HepG2 (cell line): ENCODE measurements around the gene APEX1. TPM values are rescaled to one million over a fixed set of nuclear protein-coding genes. Genes with fewer than 3 reads are reported as not detected.

Experiments
- CCDC6 ChIP-seq: sonication (generic); formaldehyde crosslinking; IDR thresholded peaks from 2 replicates; pipeline ENCODE4 v1.8.1; 2022; ENCODE audit warnings: mild to moderate bottlenecking, missing genetic modification reagents, moderate library complexity
- FIP1L1 ChIP-seq: fragments of 200-400 bp; formaldehyde crosslinking; IDR thresholded peaks from 2 replicates; pipeline ENCODE4 v1.6.1; 2018; ENCODE audit warnings: low read depth, mild to moderate bottlenecking, low read length, moderate library complexity, borderline replicate concordance; ENCODE audit not compliant: insufficient read depth
- FOXC1 ChIP-seq: sonication (generic); formaldehyde crosslinking; IDR thresholded peaks from 2 replicates; pipeline ENCODE4 v1.8.0; 2022; ENCODE audit warnings: mild to moderate bottlenecking, missing genetic modification reagents, borderline replicate concordance
- HNRNPL ChIP-seq: fragments of 200-400 bp; formaldehyde crosslinking; IDR thresholded peaks from 2 replicates; pipeline ENCODE4 v1.6.1; 2017; ENCODE audit warnings: mild to moderate bottlenecking, low read depth, low read length
- KDM2A ChIP-seq: sonication (generic); formaldehyde crosslinking; IDR thresholded peaks from 2 replicates; pipeline ENCODE4 v1.4.0; 2020; ENCODE audit warnings: low read depth, missing genetic modification reagents, borderline replicate concordance
- PITX1 ChIP-seq: sonication (generic); formaldehyde crosslinking; IDR thresholded peaks from 2 replicates; pipeline ENCODE4 v1.5.1; 2020; ENCODE audit warnings: mild to moderate bottlenecking, missing genetic modification reagents
- RARA ChIP-seq: IDR thresholded peaks from 2 replicates; pipeline ENCODE4 v1.6.1; 2016; ENCODE audit warnings: missing genetic modification reagents, missing compliant biosample characterization
- SNAI1 ChIP-seq: sonication (generic); formaldehyde crosslinking; IDR thresholded peaks from 2 replicates; pipeline ENCODE4 v1.5.0; 2020; ENCODE audit warnings: mild to moderate bottlenecking, missing genetic modification reagents, borderline replicate concordance
- SP1 ChIP-seq, 2 experiments: fragments of 450-650 bp in 1 of 2; sonication (generic) in 1 of 2; formaldehyde crosslinking in 1 of 2; IDR thresholded peaks; 2 replicates each; pipeline versions ENCODE4 v1.4.0 to v1.6.1; 2016 to 2020; ENCODE audit warnings: missing genetic modification reagents in 1 of 2
- SRSF4 ChIP-seq: fragments of 200-400 bp; formaldehyde crosslinking; IDR thresholded peaks from one replicate; pipeline ENCODE4 v1.6.1; 2018; ENCODE audit warnings: mild to moderate bottlenecking, low read depth, low read length, moderate library complexity; ENCODE audit not compliant: poor library complexity, severe bottlenecking
- U2AF2 ChIP-seq: fragments of 200-400 bp; formaldehyde crosslinking; IDR thresholded peaks from 2 replicates; pipeline ENCODE4 v1.6.1; 2017; ENCODE audit warnings: low read depth, mild to moderate bottlenecking, low read length
- ZBTB1 ChIP-seq: sonication (generic); formaldehyde crosslinking; IDR thresholded peaks from 2 replicates; pipeline ENCODE4 v1.4.0; 2020; ENCODE audit warnings: missing genetic modification reagents, borderline replicate concordance
- ZBTB38 ChIP-seq: sonication (generic); formaldehyde crosslinking; IDR thresholded peaks from 2 replicates; pipeline ENCODE4 v1.5.1; 2020; ENCODE audit warnings: mild to moderate bottlenecking, missing genetic modification reagents
- ZNF260 ChIP-seq: sonication (generic); formaldehyde crosslinking; IDR thresholded peaks from 2 replicates; pipeline ENCODE4 v1.4.0; 2020; ENCODE audit warnings: missing genetic modification reagents, low read depth, mild to moderate bottlenecking, borderline replicate concordance
- ZNF709 ChIP-seq: sonication (generic); formaldehyde crosslinking; IDR thresholded peaks from 2 replicates; pipeline ENCODE4 v1.5.0; 2020; ENCODE audit warnings: mild to moderate bottlenecking, missing genetic modification reagents
- ZNF776 ChIP-seq: sonication (generic); formaldehyde crosslinking; IDR thresholded peaks from 2 replicates; pipeline ENCODE4 v1.4.0; 2020; ENCODE audit warnings: mild to moderate bottlenecking, missing genetic modification reagents
- polyA plus RNA-seq, 8 experiments: library from polyadenylated mRNA; depleted of rRNA in 3 of 8; stranded (reverse) in 7 of 8; unstranded in 1 of 8; fragments of >200 nt; fragmentation: Illumina TruSeq in 4 of 8; extraction: Trizol in 4 of 8; gene quantifications; 2 replicates each; pipeline versions ENCODE4 v1.2.1 to v1.2.3, GENCODE V29; 2011 to 2016; ENCODE audit warnings: low read depth in 4 of 8, missing spikeins in 1 of 8, mixed read lengths in 1 of 8; ENCODE audit not compliant: insufficient read depth in 1 of 8
- total RNA-seq, 5 experiments: library from RNA; depleted of rRNA; stranded (reverse); fragments of >200 nt; fragmentation: Illumina TruSeq; extraction: Trizol; gene quantifications; 2 replicates each; pipeline ENCODE4 v1.2.3, GENCODE V29; 2016; ENCODE audit warnings: low read depth in 1 of 5
- TF ChIP-seq, protein P1 (sequence below): sonication (generic); formaldehyde crosslinking; IDR thresholded peaks from 2 replicates; pipeline ENCODE4 v1.4.0; 2020; ENCODE audit warnings: mild to moderate bottlenecking, missing genetic modification reagents
- TF ChIP-seq, protein P2 (sequence below): sonication (generic); formaldehyde crosslinking; IDR thresholded peaks from 2 replicates; pipeline ENCODE4 v1.8.0; 2022; ENCODE audit warnings: missing genetic modification reagents, mild to moderate bottlenecking, moderate library complexity, borderline replicate concordance
- TF ChIP-seq, protein P3 (sequence below): sonication (generic); formaldehyde crosslinking; IDR thresholded peaks from 2 replicates; pipeline ENCODE4 v1.8.0; 2022; ENCODE audit warnings: mild to moderate bottlenecking, missing genetic modification reagents; ENCODE audit not compliant: insufficient replicate concordance
- TF ChIP-seq, protein P4 (sequence below): sonication (generic); formaldehyde crosslinking; IDR thresholded peaks from 2 replicates; pipeline ENCODE4 v1.4.0; 2020; ENCODE audit warnings: missing genetic modification reagents, borderline replicate concordance
- TF ChIP-seq, protein P5 (sequence below): sonication (generic); formaldehyde crosslinking; IDR thresholded peaks from 2 replicates; pipeline ENCODE4 v1.4.0; 2020; ENCODE audit warnings: missing genetic modification reagents

APEX1 gene
- total and polyA plus RNA-seq, 2 of the 13 experiments (the other 11 are each of a cell fraction or from before 2014, with no cell fraction given) = 171 to 405 TPM

DNA sequence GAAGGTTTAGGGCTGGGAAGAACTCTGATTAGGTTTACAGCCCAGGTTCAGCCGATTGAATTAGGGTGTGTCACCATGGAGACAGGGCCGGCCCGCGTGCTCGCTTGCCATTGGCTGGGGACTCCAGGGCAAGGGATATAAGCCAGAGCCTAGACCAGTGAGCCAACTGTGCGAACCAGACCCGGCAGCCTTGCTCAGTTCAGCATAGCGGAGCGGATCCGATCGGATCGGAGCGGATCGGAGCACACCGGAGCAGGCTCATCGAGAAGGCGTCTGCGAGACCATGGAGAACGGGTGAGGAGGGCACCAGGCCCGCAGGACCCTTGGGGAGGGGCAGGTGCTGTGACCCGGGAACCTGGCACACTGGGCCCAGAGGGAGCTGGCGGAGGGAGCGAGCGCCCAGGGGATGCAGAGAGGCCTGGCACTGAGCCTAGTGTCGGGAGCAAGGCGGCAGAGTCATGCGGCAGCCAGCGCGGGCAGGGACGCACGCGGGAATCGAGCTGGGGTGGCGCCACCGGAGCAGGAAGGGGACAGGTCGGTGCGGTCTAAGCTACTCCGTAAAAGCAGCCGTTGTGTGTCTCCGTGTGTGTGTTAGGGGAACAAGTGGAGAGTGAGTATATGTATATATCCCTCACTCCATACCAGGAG, 14.3 kb downstream of the APEX1 start, which contains the start of gene PNP (continued):
- TF ChIP-seq SP1 (IDR thresholded peaks at IDR 0.05) = no peak
- peak; percentile 40; the same call in 1 of the 2 replicates for TF ChIP-seq SP1 (CRISPR knock-in tag; IDR thresholded peaks at IDR 0.05)
- TF ChIP-seq, protein P1, sequence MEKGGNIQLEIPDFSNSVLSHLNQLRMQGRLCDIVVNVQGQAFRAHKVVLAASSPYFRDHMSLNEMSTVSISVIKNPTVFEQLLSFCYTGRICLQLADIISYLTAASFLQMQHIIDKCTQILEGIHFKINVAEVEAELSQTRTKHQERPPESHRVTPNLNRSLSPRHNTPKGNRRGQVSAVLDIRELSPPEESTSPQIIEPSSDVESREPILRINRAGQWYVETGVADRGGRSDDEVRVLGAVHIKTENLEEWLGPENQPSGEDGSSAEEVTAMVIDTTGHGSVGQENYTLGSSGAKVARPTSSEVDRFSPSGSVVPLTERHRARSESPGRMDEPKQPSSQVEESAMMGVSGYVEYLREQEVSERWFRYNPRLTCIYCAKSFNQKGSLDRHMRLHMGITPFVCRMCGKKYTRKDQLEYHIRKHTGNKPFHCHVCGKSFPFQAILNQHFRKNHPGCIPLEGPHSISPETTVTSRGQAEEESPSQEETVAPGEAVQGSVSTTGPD = 0 out of 2 replicates have a peak, but pooled peaks have one; percentile 60
- TF ChIP-seq SRSF4 = no peak
- TF ChIP-seq, protein P2, sequence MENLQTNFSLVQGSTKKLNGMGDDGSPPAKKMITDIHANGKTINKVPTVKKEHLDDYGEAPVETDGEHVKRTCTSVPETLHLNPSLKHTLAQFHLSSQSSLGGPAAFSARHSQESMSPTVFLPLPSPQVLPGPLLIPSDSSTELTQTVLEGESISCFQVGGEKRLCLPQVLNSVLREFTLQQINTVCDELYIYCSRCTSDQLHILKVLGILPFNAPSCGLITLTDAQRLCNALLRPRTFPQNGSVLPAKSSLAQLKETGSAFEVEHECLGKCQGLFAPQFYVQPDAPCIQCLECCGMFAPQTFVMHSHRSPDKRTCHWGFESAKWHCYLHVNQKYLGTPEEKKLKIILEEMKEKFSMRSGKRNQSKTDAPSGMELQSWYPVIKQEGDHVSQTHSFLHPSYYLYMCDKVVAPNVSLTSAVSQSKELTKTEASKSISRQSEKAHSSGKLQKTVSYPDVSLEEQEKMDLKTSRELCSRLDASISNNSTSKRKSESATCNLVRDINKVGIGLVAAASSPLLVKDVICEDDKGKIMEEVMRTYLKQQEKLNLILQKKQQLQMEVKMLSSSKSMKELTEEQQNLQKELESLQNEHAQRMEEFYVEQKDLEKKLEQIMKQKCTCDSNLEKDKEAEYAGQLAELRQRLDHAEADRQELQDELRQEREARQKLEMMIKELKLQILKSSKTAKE (CRISPR knock-in tag) = no peak
- TF ChIP-seq ZNF709 (CRISPR knock-in tag) = peak; percentile 12; the same call in 1 of the 2 replicates
- peak; percentile 67; the same call in 1 of the 2 replicates for TF ChIP-seq ZBTB38 (CRISPR knock-in tag)
- TF ChIP-seq, protein P3, sequence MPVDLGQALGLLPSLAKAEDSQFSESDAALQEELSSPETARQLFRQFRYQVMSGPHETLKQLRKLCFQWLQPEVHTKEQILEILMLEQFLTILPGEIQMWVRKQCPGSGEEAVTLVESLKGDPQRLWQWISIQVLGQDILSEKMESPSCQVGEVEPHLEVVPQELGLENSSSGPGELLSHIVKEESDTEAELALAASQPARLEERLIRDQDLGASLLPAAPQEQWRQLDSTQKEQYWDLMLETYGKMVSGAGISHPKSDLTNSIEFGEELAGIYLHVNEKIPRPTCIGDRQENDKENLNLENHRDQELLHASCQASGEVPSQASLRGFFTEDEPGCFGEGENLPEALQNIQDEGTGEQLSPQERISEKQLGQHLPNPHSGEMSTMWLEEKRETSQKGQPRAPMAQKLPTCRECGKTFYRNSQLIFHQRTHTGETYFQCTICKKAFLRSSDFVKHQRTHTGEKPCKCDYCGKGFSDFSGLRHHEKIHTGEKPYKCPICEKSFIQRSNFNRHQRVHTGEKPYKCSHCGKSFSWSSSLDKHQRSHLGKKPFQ (CRISPR knock-in tag) = peak; percentile 49
- TF ChIP-seq FIP1L1 = peak; percentile 80; the same call in 1 of the 2 replicates
- TF ChIP-seq PITX1 = peak; percentile 52
- no peak for TF ChIP-seq U2AF2
- TF ChIP-seq ZNF776 (CRISPR knock-in tag) = peak; percentile 86; the same call in 1 of the 2 replicates
- TF ChIP-seq, protein P4, sequence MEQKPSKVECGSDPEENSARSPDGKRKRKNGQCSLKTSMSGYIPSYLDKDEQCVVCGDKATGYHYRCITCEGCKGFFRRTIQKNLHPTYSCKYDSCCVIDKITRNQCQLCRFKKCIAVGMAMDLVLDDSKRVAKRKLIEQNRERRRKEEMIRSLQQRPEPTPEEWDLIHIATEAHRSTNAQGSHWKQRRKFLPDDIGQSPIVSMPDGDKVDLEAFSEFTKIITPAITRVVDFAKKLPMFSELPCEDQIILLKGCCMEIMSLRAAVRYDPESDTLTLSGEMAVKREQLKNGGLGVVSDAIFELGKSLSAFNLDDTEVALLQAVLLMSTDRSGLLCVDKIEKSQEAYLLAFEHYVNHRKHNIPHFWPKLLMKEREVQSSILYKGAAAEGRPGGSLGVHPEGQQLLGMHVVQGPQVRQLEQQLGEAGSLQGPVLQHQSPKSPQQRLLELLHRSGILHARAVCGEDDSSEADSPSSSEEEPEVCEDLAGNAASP = peak; percentile 38; the same call in 1 of the 2 replicates
- TF ChIP-seq HNRNPL = peak; percentile 92
- TF ChIP-seq CCDC6 (CRISPR knock-in tag) = 0 out of 2 replicates have a peak, but pooled peaks have one; percentile 48
- TF ChIP-seq ZNF260 (CRISPR knock-in tag) = no peak
- peak; percentile 87 for TF ChIP-seq FOXC1 (CRISPR knock-in tag)
- no peak for TF ChIP-seq SNAI1
- TF ChIP-seq, protein P5, sequence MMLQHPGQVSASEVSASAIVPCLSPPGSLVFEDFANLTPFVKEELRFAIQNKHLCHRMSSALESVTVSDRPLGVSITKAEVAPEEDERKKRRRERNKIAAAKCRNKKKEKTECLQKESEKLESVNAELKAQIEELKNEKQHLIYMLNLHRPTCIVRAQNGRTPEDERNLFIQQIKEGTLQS (CRISPR knock-in tag) = peak; percentile 45
- TF ChIP-seq ZBTB1 (CRISPR knock-in tag) = no peak
- no peak; the same call in 1 of the 2 replicates for TF ChIP-seq RARA
- TF ChIP-seq KDM2A = peak; percentile 95
